HEK293 (cell line): ENCODE measurements around the gene PTPN20.

Experiments
- CTCF ChIA-PET: fragments of 350-600 bp; formaldehyde crosslinking; extraction: SDS; loops from one replicate; lab custom pipeline; 2021; ENCODE audit warnings: antibody characterized with exemption; lab: Yijun Ruan, JAX
- POLR2A ChIA-PET: fragments of 300-600 bp; formaldehyde crosslinking; extraction: SDS; loops from one replicate; lab custom pipeline; 2020; ENCODE audit warnings: antibody characterized with exemption, inconsistent platforms; lab: Yijun Ruan, JAX
- H3K27ac ChIP-seq: fragments of 200-500 bp; sonication (Bioruptor generic); 2 replicates; pipeline ENCODE4 v1.5.1; 2014; ENCODE audit warnings: low read depth, low read length, control low read depth, inconsistent platforms; ENCODE audit errors: extremely low read depth
- H3K36me3 ChIP-seq, 2 experiments: fragments of 200-500 bp in 1 of 2; sonication (Bioruptor generic) in 1 of 2; 1 replicate in 1 of 2; 2 replicates in 1 of 2; pipeline ENCODE4 v1.5.1; 2014 to 2017; ENCODE audit warnings: inconsistent platforms in 2 of 2, low read length in 2 of 2; ENCODE audit not compliant: control insufficient read depth in 2 of 2, insufficient read depth in 1 of 2
- H3K4me1 ChIP-seq: fragments of 200-500 bp; sonication (Bioruptor generic); 2 replicates; pipeline ENCODE4 v1.5.1; 2014; ENCODE audit warnings: mild to moderate bottlenecking, low read length, inconsistent platforms; ENCODE audit not compliant: control insufficient read depth, insufficient read depth
- H3K4me3 ChIP-seq: 2 replicates; pipeline ENCODE4 v1.5.1; 2011; ENCODE audit warnings: low read depth, mild to moderate bottlenecking, control low read depth, low read length, moderate library complexity
- H3K9me3 ChIP-seq: fragments of 200-500 bp; sonication (Bioruptor generic); 2 replicates; pipeline ENCODE4 v1.5.1; 2014; ENCODE audit warnings: low read depth, low read length, inconsistent platforms; ENCODE audit not compliant: control insufficient read depth, insufficient read depth
- EGR2 ChIP-seq: fragments of 450-650 bp; formaldehyde crosslinking; IDR thresholded peaks from 2 replicates; pipeline ENCODE4 v1.5.1; 2016; ENCODE audit warnings: low read depth, missing biosample characterization, missing genetic modification characterization
- KLF10 ChIP-seq: fragments of 450-650 bp; IDR thresholded peaks from 2 replicates; pipeline ENCODE4 v1.5.1; 2018; ENCODE audit warnings: missing biosample characterization, mild to moderate bottlenecking, missing genetic modification characterization
- SETDB1 ChIP-seq: IDR thresholded peaks from one replicate; pipeline ENCODE4 v1.6.1; 2017; ENCODE audit warnings: mild to moderate bottlenecking, low read length, moderate library complexity, mixed read lengths; ENCODE audit not compliant: insufficient read length
- SP3 ChIP-seq: fragments of 450-650 bp; formaldehyde crosslinking; IDR thresholded peaks from 2 replicates; pipeline ENCODE4 v1.5.1; 2016; ENCODE audit warnings: missing biosample characterization, missing genetic modification characterization
- TCF7L2 ChIP-seq: IDR thresholded peaks from 2 replicates; pipeline ENCODE4 v1.6.1; 2011; ENCODE audit warnings: low read depth, mild to moderate bottlenecking, inconsistent platforms, low read length, moderate library complexity, borderline replicate concordance
- YY1 ChIP-seq: fragments of 450-650 bp; formaldehyde crosslinking; IDR thresholded peaks from 2 replicates; pipeline ENCODE4 v1.5.1; 2018; ENCODE audit warnings: missing biosample characterization, missing genetic modification characterization
- ZBTB1 ChIP-seq: fragments of 450-650 bp; formaldehyde crosslinking; IDR thresholded peaks from 2 replicates; pipeline ENCODE4 v1.5.1; 2016; ENCODE audit warnings: missing biosample characterization, missing genetic modification characterization
- ZBTB10 ChIP-seq: fragments of 450-650 bp; formaldehyde crosslinking; IDR thresholded peaks from 2 replicates; pipeline ENCODE4 v1.5.1; 2016; ENCODE audit warnings: missing biosample characterization, missing genetic modification characterization
- ZNF10 ChIP-seq: fragments of 450-650 bp; formaldehyde crosslinking; IDR thresholded peaks from 2 replicates; pipeline ENCODE4 v1.5.1; 2017; ENCODE audit warnings: missing biosample characterization, missing genetic modification characterization
- ZNF211 ChIP-seq: fragments of 450-650 bp; formaldehyde crosslinking; IDR thresholded peaks from 2 replicates; pipeline ENCODE4 v1.5.1; 2016; ENCODE audit warnings: low read depth, missing biosample characterization, missing genetic modification characterization
- ZNF214 ChIP-seq: fragments of 450-650 bp; formaldehyde crosslinking; IDR thresholded peaks from 2 replicates; pipeline ENCODE4 v1.5.1; 2017; ENCODE audit warnings: missing biosample characterization, mild to moderate bottlenecking, missing genetic modification characterization, borderline replicate concordance
- ZNF274 ChIP-seq, 2 experiments: fragments of 200-500 bp in 1 of 2; fragments of 450-650 bp in 1 of 2; sonication (Bioruptor generic) in 1 of 2; formaldehyde crosslinking in 1 of 2; IDR thresholded peaks; 2 replicates each; pipeline versions ENCODE4 v1.5.1 to v1.6.1; 2014 to 2016; ENCODE audit warnings: borderline replicate concordance in 1 of 2, inconsistent platforms in 1 of 2, low read length in 1 of 2, missing biosample characterization in 1 of 2, missing genetic modification characterization in 1 of 2
- ZNF335 ChIP-seq: fragments of 450-650 bp; formaldehyde crosslinking; conservative IDR thresholded peaks from 2 replicates; pipeline ENCODE4 v1.5.1; 2016; ENCODE audit warnings: missing biosample characterization, missing genetic modification characterization
- ZNF37A ChIP-seq: fragments of 450-650 bp; IDR thresholded peaks from 2 replicates; pipeline ENCODE4 v1.5.1; 2018; ENCODE audit warnings: missing biosample characterization, missing genetic modification characterization
- ZNF433 ChIP-seq: fragments of 450-650 bp; formaldehyde crosslinking; IDR thresholded peaks from 2 replicates; pipeline ENCODE4 v1.5.1; 2016; ENCODE audit warnings: missing biosample characterization, missing genetic modification characterization, low read depth
- ZNF549 ChIP-seq: fragments of 450-650 bp; IDR thresholded peaks from 2 replicates; pipeline ENCODE4 v1.5.1; 2018; ENCODE audit warnings: missing biosample characterization, missing genetic modification characterization, mild to moderate bottlenecking, inconsistent platforms, moderate library complexity
- ZNF571 ChIP-seq: fragments of 450-650 bp; formaldehyde crosslinking; IDR thresholded peaks from 2 replicates; pipeline ENCODE4 v1.5.0; 2017; ENCODE audit warnings: missing biosample characterization, missing genetic modification characterization
- ZNF623 ChIP-seq: fragments of 450-650 bp; formaldehyde crosslinking; IDR thresholded peaks from 2 replicates; pipeline ENCODE4 v1.5.1; 2016; ENCODE audit warnings: missing biosample characterization, missing genetic modification characterization
- ZNF639 ChIP-seq: fragments of 450-650 bp; formaldehyde crosslinking; IDR thresholded peaks from 2 replicates; pipeline ENCODE4 v1.5.1; 2016; ENCODE audit warnings: missing biosample characterization, missing genetic modification characterization
- ZNF654 ChIP-seq: fragments of 450-650 bp; formaldehyde crosslinking; IDR thresholded peaks from 2 replicates; pipeline ENCODE4 v1.5.1; 2016; ENCODE audit warnings: low read depth, missing biosample characterization, missing genetic modification characterization
- ZNF792 ChIP-seq: fragments of 450-650 bp; formaldehyde crosslinking; IDR thresholded peaks from 2 replicates; pipeline ENCODE4 v1.5.1; 2016; ENCODE audit warnings: missing biosample characterization, missing genetic modification characterization
- TF ChIP-seq, protein P1 (sequence below): fragments of 450-650 bp; formaldehyde crosslinking; IDR thresholded peaks from 2 replicates; pipeline ENCODE4 v1.5.1; 2016; ENCODE audit warnings: missing biosample characterization, missing genetic modification characterization
- TF ChIP-seq, protein P2 (sequence below): sonication (generic); formaldehyde crosslinking; IDR thresholded peaks from 2 replicates; pipeline ENCODE4 v1.8.1; 2022; ENCODE audit warnings: mild to moderate bottlenecking, moderate library complexity, missing genetic modification reagents
- TF ChIP-seq, protein P3 (sequence below): fragments of 450-650 bp; formaldehyde crosslinking; IDR thresholded peaks from 2 replicates; pipeline ENCODE4 v1.5.1; 2016; ENCODE audit warnings: missing biosample characterization, missing genetic modification characterization
- TF ChIP-seq, protein P4 (sequence below): fragments of 450-650 bp; formaldehyde crosslinking; IDR thresholded peaks from 2 replicates; pipeline ENCODE4 v1.5.1; 2016; ENCODE audit warnings: missing biosample characterization, missing genetic modification characterization
- TF ChIP-seq, protein P5 (sequence below): fragments of 450-650 bp; formaldehyde crosslinking; IDR thresholded peaks from 2 replicates; pipeline ENCODE4; 2016; ENCODE audit warnings: missing biosample characterization, missing genetic modification characterization

PTPN20 gene

DNA sequence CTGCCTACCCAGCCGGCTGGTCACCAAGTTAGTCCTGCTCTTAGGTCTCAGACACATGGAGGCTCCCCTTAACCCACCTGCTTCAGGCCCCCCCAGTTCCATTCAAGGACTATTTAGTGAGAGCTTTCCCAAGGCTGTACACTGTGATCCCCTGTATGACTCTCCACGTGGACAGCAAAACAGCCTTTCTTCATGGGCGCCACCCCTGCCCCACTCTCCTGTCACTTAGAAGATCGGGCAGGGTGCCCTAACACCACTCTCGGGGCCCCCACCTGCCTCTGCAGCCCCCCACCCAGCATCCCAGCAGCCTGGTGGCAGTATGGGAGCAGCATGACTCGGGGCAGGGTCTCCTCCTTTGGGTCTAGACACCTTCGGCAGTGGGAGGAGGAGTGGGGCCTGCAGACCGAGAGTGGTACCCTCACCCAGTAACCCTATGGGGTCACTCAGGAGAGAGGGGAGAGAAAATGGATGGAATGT lies 116.6 kb downstream of the PTPN20 start (continued):
- TF ChIP-seq, protein P1, sequence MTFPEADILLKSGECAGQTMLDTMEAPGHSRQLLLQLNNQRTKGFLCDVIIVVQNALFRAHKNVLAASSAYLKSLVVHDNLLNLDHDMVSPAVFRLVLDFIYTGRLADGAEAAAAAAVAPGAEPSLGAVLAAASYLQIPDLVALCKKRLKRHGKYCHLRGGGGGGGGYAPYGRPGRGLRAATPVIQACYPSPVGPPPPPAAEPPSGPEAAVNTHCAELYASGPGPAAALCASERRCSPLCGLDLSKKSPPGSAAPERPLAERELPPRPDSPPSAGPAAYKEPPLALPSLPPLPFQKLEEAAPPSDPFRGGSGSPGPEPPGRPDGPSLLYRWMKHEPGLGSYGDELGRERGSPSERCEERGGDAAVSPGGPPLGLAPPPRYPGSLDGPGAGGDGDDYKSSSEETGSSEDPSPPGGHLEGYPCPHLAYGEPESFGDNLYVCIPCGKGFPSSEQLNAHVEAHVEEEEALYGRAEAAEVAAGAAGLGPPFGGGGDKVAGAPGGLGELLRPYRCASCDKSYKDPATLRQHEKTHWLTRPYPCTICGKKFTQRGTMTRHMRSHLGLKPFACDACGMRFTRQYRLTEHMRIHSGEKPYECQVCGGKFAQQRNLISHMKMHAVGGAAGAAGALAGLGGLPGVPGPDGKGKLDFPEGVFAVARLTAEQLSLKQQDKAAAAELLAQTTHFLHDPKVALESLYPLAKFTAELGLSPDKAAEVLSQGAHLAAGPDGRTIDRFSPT (tag by site-specific recombination), result no peak
- TF ChIP-seq ZNF792 (no peak), ZNF335 (tag by site-specific recombination) (no peak), ZBTB10 (tag by site-specific recombination) (no peak), ZNF211 (no peak), ZNF639 (tag by site-specific recombination) (no peak), TCF7L2 (no peak)
- TF ChIP-seq, protein P2, sequence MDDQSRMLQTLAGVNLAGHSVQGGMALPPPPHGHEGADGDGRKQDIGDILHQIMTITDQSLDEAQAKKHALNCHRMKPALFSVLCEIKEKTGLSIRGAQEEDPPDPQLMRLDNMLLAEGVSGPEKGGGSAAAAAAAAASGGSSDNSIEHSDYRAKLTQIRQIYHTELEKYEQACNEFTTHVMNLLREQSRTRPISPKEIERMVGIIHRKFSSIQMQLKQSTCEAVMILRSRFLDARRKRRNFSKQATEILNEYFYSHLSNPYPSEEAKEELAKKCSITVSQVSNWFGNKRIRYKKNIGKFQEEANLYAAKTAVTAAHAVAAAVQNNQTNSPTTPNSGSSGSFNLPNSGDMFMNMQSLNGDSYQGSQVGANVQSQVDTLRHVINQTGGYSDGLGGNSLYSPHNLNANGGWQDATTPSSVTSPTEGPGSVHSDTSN, result no peak
- TF ChIP-seq, all 188 proteins: peak for 0

DNA sequence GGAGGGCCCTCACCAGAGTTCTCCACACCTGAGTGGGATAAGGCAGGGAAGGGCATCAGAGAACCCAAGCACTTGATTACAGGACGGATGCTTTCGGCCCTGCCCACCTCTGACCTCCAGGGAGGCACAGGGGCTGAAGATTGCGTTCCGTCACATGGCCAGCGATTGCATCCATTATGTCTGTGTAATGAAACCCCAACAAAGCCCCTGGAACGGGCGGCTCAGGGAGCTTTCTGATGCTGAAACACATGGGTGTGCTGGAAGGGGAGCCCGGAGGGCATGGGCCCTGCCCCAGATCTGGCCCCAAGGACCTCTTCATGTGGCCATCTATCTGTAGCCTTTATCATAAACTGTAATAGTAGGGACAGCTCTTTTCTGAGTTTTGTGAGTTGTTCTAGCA lies 117.2 kb downstream of the PTPN20 start:
- H3K4me1 ChIP-seq, result no peaks in the 10 kb centered on the region
- POLR2A ChIA-PET, result no interaction called here
- no peaks in the 10 kb centered on the region for H3K9me3 ChIP-seq
- CTCF ChIA-PET, result interaction anchor here (0.5 to 1.2 kb wide), 2 partner anchors 68 to 285 kb away, joined by 3 read pairs; no protein-coding TSS in a partner anchor
- no peak overlapping the region for H3K4me3 ChIP-seq
- no peak overlapping the region for H3K27ac ChIP-seq
- TF ChIP-seq ZBTB1 (tag by site-specific recombination) (no peak), YY1 (tag by site-specific recombination) (no peak), ZNF274 (IDR thresholded peaks at IDR 0.05; ENCODE audit: low read length) (no peak), ZNF274 (tag by site-specific recombination; IDR thresholded peaks at IDR 0.05; ENCODE audit: borderline replicate concordance) (no peak), ZNF37A (tag by site-specific recombination) (no peak), KLF10 (tag by site-specific recombination) (no peak), ZNF214 (tag by site-specific recombination) (no peak), SP3 (tag by site-specific recombination) (no peak), SETDB1 (no peak), ZNF10 (tag by site-specific recombination) (no peak), ZNF654 (tag by site-specific recombination) (no peak), ZNF623 (tag by site-specific recombination) (no peak), ZNF571 (tag by site-specific recombination) (no peak), ZNF549 (tag by site-specific recombination) (no peak), EGR2 (tag by site-specific recombination) (no peak), ZNF433 (tag by site-specific recombination) (no peak)
- TF ChIP-seq, protein P3, sequence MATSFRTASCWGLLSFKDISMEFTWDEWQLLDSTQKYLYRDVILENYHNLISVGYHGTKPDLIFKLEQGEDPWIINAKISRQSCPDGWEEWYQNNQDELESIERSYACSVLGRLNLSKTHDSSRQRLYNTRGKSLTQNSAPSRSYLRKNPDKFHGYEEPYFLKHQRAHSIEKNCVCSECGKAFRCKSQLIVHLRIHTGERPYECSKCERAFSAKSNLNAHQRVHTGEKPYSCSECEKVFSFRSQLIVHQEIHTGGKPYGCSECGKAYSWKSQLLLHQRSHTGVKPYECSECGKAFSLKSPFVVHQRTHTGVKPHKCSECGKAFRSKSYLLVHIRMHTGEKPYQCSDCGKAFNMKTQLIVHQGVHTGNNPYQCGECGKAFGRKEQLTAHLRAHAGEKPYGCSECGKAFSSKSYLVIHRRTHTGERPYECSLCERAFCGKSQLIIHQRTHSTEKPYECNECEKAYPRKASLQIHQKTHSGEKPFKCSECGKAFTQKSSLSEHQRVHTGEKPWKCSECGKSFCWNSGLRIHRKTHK, result no peak
- TF ChIP-seq, protein P4, sequence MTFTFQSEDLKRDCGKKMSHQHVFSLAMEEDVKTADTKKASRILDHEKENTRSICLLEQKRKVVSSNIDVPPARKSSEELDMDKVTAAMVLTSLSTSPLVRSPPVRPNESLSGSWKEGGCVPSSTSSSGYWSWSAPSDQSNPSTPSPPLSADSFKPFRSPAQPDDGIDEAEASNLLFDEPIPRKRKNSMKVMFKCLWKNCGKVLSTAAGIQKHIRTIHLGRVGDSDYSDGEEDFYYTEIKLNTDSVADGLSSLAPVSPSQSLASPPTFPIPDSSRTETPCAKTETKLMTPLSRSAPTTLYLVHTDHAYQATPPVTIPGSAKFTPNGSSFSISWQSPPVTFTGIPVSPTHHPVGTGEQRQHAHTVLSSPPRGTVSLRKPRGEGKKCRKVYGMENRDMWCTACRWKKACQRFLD, result no peak
- TF ChIP-seq, protein P5, sequence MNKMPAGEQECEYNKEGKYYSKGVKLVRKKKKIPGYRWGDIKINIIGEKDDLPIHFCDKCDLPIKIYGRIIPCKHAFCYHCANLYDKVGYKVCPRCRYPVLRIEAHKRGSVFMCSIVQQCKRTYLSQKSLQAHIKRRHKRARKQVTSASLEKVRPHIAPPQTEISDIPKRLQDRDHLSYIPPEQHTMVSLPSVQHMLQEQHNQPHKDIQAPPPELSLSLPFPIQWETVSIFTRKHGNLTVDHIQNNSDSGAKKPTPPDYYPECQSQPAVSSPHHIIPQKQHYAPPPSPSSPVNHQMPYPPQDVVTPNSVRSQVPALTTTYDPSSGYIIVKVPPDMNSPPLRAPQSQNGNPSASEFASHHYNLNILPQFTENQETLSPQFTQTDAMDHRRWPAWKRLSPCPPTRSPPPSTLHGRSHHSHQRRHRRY (tag by site-specific recombination), result no peak
- H3K36me3 ChIP-seq, result no peaks in the 10 kb centered on the region
